HG02798 (cell line): Measurements from ENCODE around the gene PYCARD.
A peak's percentile ranks its signal among the peaks of the same experiment; 100 is the strongest.
"Not testable (repeated sequence)": the region's sequence is repeated elsewhere in the genome, so short reads cannot be mapped to it uniquely, and the experiment has no call there.

Source experiments
- ATAC-seq: cut with Tn5 transposase; IDR thresholded peaks from one replicate; pipeline ENCODE4 v1.9.1; 2021; ENCODE audit warnings: mild to moderate bottlenecking; ENCODE audit not compliant: unreplicated experiment, poor library complexity

PYCARD gene

DNA sequence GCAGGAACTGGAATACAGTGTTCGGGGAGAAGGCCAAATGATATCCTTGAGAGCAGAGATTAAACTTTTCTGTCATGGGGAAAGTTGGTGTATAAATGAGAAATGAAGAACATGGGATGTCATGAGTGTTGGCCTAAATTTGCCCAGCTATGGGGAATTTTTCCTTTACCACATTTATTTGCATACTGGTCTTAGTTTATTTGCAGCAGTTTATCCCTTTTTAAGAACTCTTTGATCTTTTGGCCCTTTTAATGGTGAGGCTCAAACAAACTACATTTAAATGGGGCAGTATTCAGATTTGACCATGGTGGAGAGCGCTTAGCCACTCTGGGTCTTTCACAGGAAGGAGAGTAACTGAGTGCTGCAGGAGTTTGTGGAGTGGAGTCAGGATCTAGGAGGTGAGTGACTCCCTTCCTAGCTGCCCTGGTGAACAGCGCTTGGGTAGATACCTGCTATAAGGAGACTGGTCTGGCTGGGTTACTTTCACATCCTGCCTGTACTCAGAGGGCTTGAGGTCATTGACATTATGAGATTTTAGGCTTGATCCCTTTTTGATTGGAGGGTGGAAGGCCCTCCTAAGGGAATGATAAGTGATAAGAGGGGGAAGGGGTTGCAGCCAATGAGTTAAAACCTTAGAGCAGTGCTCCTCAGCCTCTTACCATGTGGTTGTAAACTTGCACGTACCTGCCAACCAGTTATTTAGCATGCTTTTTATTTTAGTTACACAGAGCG lies 10.7 kb downstream of the PYCARD start:
- ATAC-seq, result no peak

- no peak for ATAC-seq
These were observed 11.6 kb downstream of the PYCARD start for GRCh38 chr16:31190818-31191444.

DNA sequence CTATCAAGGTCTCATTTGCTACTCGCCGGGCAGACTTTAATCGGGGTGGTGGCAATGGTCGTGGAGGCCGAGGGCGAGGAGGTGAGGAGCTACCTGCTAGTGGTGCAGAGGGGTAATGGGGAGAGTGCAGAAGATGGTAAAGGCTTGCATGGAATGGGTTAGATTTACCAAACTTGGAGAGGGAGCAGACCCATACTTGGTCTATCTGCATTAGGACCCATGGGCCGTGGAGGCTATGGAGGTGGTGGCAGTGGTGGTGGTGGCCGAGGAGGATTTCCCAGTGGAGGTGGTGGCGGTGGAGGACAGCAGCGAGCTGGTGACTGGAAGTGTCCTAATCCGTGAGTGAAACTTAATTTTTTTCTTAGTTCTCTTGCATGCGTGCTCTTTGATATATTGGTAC lies 12.5 kb downstream of the PYCARD start:
- no peak for ATAC-seq

- no peak for ATAC-seq
These were observed 13.2 kb downstream of the PYCARD start for GRCh38 chr16:31189412-31189778.

DNA sequence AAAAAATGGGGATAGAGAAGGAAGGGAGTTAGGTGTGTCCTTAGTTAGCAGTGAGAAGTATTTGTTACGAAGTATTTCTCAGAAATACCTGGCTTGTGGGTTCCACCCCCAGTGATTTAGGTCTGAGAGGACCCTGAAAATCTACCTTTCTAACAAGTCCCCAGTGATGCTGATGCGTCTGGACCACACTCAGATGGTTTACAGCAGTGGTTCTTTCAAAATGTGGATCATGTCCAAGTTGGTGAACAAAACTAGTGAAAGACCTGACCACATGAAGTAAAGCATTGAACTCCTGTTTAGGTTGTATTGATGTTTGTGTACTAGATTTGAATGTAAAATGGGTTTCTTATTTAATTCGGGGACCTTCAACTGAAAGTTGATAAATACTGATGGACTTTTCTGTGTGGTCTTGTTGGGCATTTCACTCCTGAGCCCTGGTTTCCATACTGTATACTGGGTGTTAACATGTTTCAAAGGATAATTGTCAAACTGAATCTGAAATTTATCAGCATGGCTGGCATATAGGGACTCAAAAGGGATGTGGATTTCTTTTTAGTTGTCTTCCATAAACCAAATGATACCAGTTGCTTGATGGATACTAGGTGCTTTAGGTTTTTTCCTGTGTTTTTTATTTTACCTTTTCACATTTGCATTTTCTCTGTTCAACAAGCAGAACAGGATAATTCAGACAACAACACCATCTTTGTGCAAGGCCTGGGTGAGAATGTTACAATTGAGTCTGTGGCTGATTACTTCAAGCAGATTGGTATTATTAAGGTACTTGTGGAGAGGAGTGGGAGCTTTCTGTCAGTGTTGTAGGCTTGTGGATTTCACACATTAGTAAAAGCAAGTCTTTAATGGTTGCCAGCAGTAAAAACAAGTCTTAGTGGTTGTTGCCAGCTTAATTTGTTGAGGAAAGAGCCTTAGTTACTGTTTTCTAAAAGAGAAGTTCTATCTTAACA lies 13.8 kb downstream of the PYCARD start:
- ATAC-seq, result no peak

DNA sequence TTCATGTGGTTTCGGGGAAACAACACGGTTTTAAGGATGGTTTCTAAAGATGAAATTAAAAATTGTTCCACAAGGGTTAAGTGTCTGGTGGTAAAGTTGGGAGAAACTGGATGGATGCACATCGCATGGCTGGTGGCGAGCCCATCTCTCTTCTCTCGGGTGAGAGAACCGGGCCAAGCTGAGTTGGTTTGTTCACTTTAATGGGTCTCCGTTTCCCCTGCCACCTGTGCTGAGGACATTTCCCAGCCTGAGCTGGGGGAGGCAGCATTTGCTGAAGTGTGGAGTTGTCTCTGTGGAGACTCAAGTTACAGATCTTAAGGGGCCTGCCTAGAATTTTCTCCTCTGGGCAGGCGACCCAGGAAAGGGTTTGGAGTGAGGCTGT lies 14.8 kb downstream of the PYCARD start:
- ATAC-seq, result no peak

- ATAC-seq, result no peak
These were observed 15.4 kb downstream of the PYCARD start for GRCh38 chr16:31186930-31187807.

DNA sequence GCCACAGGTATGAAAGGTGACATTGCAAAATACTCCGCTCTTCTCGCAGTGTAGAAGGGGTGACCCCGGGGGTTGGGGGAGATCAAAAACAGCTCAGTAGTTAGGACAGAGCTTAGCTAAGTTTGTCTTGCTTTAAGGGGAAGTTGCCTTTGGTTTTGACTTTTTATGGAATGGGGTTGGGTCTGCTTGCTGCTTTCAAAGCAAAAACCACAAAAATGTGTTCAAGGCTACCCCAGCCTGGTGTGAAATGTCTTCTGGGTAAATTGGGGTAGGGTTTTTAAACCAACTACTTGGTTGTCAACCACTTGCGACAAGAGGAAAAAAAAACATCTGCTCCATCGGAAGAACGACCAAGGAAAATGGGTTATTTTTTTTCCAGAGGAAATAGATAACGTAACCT lies 16.4 kb downstream of the PYCARD start:
- ATAC-seq, result no peak

DNA sequence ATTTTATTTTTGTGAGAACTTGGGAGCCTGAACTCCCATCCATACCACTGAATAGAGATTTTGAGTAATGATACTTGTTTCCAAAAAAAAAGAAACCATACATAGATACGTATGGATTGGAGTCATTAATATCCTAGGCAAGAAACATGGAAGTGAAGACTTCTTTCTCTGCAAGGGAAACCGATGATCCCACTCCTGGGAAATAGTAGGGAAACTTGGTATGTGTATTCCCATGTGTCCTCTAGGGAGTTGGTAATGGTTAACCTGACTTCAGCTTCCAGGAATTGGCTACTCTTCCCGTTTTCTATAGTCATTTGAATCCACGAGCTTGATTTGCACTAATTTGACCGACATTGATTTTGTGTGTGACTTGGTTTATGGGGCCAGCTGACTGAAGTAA lies 17.2 kb downstream of the PYCARD start:
- ATAC-seq, result no peak

- ATAC-seq, result no peak
These were observed 17.7 kb downstream of the PYCARD start for GRCh38 chr16:31184888-31185287.

- ATAC-seq, result no peak
These were observed 18.8 kb downstream of the PYCARD start for GRCh38 chr16:31183432-31184428.

- ATAC-seq, result no peak
These were observed 20.2 kb downstream of the PYCARD start for GRCh38 chr16:31182391-31182790.

- ATAC-seq, result no peak
These were observed 21.3 kb downstream of the PYCARD start for GRCh38 chr16:31181102-31181830.

DNA sequence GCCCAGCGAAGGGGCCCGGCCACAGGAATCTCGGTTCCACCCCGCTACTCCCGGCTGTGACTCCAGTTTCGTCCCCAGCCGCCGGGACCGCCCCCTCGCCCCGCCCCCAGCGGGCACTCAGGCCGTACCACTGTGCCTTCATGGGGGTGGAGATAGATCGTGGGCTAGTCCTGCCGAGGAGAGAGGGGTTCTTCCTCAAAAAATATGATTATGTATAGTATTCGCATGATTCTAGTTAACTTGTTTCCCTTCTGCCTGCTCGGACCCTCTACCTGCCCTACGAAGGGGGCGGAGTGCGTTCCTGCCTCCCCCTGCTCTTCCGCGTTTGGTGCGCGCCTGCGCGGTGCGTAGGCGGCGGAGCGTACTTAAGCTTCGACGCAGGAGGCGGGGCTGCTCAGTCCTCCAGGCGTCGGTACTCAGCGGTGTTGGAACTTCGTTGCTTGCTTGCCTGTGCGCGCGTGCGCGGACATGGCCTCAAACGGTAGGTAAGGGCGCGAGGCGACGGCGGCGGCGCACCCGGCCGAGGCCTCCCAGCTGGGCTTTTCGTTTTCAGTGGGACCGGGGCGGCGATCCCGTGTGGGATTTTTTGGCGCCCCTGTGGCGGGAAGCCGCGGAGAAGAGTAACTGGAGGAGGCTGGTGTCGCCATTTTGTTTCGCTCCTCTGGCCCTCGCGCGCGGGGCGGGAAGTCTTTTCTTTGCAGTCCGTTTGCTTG lies 22.7 kb downstream of the PYCARD start, which contains the start of gene FUS:
Gene FUS (plus strand): TSS at position 393 of the 713 bp plus-strand sequence. CDS start 76 bp downstream, at position 469.
- peak; percentile 73 for ATAC-seq

DNA sequence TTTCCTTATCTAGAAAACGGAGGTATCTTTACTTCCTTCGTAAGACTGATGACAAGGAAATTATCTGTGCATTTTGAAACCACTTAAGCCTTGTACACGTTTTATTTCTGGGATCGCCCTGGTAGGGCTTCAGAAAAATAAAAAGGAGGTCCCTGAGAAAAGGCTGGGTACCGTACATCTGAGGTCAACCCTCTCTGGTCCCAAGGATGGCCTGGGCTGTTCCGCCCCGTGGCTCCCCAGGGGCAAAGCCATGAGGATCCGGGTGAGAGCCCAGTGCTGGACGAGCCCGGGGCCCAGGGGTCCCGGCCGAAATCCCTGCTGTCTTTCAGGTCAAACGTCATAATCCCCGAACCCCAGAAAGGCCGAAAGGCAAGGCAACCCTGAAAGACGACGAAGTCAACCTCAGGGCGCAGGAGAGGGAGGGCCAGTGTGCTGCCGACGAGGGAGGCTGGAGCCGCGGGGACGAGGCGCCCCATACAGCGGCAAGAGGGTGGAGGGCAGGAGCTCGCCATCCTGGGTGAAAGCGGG lies 23.3 kb downstream of the PYCARD start:
- no peak for ATAC-seq

- ATAC-seq, result no peak
These were observed 25.4 kb downstream of the PYCARD start for GRCh38 chr16:31177136-31177535.

- ATAC-seq, result not testable (repeated sequence)
These were observed 32.5 kb downstream of the PYCARD start for GRCh38 chr16:31170048-31170447.
